NT2/D1 (cell line): Measurements from ENCODE around the gene MAML3.

Source experiments
- DNase-seq: peaks from one replicate; pipeline ENCODE4 v3.0.0-alpha.2; 2011; ENCODE audit warnings: low read depth, low spot score
- H3K27me3 ChIP-seq: 2 replicates; pipeline ENCODE4 v1.6.0; 2011; ENCODE audit warnings: mild to moderate bottlenecking; ENCODE audit not compliant: insufficient read length, insufficient read depth
- H3K36me3 ChIP-seq: 2 replicates; pipeline ENCODE4 v1.6.1; 2011; ENCODE audit warnings: mild to moderate bottlenecking, low read length, mixed read lengths; ENCODE audit not compliant: insufficient read depth, insufficient read length
- H3K4me1 ChIP-seq: 2 replicates; pipeline ENCODE4 v1.5.1; 2011; ENCODE audit not compliant: insufficient read depth, insufficient read length
- H3K4me3 ChIP-seq: 2 replicates; pipeline ENCODE4 v1.5.1; 2011; ENCODE audit warnings: low read depth; ENCODE audit not compliant: insufficient read length
- H3K9ac ChIP-seq: 2 replicates; pipeline ENCODE4 v1.6.0; 2011; ENCODE audit warnings: low read depth; ENCODE audit not compliant: insufficient read length
- H3K9me3 ChIP-seq: 2 replicates; pipeline ENCODE4 v1.5.1; 2011; ENCODE audit warnings: mild to moderate bottlenecking, low read length; ENCODE audit not compliant: insufficient read depth
- SUZ12 ChIP-seq: IDR thresholded peaks from 2 replicates; pipeline ENCODE4 v1.6.1; 2011; ENCODE audit not compliant: insufficient read length, insufficient read depth; ENCODE audit errors: extremely low read depth
- YY1 ChIP-seq: IDR thresholded peaks from 2 replicates; pipeline ENCODE4 v1.6.1; 2011; ENCODE audit not compliant: insufficient read length, insufficient read depth
- ZNF274 ChIP-seq: IDR thresholded peaks from 2 replicates; pipeline ENCODE4 v1.6.1; 2011; ENCODE audit warnings: mild to moderate bottlenecking, low read depth, low read length

The MAML3 gene

DNA sequence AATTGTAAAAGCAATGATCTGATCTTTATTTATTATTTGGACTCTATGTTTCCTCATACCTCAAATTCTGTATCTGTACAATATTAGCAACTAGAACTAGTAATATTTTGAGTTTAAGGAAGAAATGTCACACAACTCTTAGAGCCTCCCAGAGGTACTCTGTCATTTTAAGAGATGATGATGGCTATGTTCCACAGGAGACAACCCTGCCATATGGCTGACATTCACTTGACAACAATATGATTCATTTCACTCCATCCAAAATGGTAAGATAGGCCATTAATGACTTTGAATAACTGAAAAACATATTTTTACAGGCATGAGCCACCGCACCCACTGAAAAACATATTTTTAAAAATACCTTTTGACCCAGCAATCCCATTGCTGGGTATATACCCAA is 190.3 kb downstream of the MAML3 start:
- H3K27me3 ChIP-seq: peaks cover 8% of the 10 kb centered on the region
- no peak for DNase-seq
- no peaks in the 10 kb centered on the region for H3K9me3 ChIP-seq
- H3K4me1 ChIP-seq: no peaks in the 10 kb centered on the region
- TF ChIP-seq SUZ12 (no peak), ZNF274 (no peak), YY1 (no peak)
- no peaks in the 10 kb centered on the region for H3K36me3 ChIP-seq
- no peak overlapping the region for H3K9ac ChIP-seq
- no peak overlapping the region for H3K4me3 ChIP-seq

DNA sequence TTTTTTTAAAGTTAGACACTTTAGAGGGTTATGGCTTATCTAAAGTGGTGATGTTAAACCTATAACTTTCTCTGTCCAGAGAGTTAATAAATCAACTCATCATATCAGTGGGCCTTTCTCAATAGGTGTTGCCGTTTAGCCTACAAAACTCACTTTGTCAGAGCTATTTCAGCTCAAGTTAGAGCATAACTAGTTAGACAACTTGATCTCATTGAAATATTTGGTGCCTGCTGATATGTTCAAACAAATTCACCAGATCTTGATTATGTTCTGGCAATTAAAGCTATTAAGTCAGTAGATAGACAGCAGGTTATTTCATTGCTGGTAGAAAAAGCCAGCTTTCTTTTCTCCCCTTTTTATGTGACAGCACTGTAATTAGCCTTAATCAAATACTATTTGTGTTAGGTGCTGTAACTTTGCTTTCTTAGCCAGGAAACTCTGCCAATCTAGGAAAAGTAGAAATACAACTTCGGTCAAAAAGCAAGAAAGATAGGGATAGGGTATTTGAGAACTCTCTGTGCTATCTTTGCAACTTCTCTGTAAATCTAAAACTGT is 191.8 kb downstream of the MAML3 start:
- H3K9me3 ChIP-seq: no peaks in the 10 kb centered on the region
- H3K4me1 ChIP-seq: no peaks in the 10 kb centered on the region
- no peak for TF ChIP-seq SUZ12
- TF ChIP-seq ZNF274: no peak
- no peak for TF ChIP-seq YY1
- H3K27me3 ChIP-seq: peaks cover 2% of the 10 kb centered on the region
- H3K9ac ChIP-seq: no peak overlapping the region
- H3K4me3 ChIP-seq: no peak overlapping the region
- H3K36me3 ChIP-seq: no peaks in the 10 kb centered on the region
- no peak for DNase-seq

DNA sequence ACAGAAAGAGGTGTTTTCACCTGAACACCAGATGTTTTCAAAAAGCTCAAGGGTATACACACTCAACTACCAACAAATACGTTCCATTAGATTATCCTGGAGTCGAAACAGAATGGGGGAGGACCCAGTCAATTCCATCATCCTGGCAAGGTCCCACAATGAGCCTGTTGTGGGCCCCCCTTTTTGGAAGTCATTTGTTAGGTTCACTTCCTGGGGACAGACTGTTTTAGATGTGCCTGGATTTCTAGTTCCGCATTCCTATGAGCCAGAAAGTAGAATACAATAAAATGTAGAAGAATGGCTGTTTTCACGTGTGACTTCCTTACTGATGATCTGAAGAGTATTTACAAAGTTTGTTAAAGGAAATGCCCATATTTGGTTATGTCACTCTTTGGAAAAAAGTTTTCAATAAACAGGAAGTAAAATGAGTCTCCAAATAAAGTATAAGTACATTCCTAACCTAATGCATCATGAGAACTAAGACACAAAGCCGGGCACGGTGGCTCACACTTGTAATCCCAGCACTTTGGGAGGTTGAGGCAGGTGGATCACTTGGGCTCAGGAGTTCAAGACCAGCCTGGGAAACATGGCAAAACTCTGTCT is 192.5 kb downstream of the MAML3 start:
- H3K27me3 ChIP-seq: peaks cover 2% of the 10 kb centered on the region
- no peak for DNase-seq
- no peaks in the 10 kb centered on the region for H3K9me3 ChIP-seq
- TF ChIP-seq ZNF274: no peak
- TF ChIP-seq SUZ12: no peak
- TF ChIP-seq YY1: no peak
- H3K4me3 ChIP-seq: no peak overlapping the region
- no peak overlapping the region for H3K9ac ChIP-seq
- no peaks in the 10 kb centered on the region for H3K36me3 ChIP-seq
- H3K4me1 ChIP-seq: no peaks in the 10 kb centered on the region

DNA sequence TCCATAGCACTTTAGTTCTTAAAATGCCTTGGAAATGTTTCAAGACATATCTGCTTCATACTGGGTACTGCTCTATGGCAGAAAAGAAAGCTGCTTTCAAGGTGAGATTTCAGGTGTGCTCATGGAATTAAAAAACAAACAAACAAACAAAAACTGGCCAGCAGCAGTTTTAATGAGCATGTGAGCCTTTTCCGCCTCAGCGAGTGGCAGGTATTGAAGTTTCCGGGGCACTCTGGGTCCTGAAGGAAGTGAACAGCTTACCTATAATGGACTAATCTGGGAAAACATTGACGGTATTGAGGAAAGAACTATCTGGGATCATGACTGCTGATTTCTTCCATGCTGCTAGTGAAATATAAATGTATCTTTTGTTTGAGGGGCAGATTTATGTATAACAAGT is 194.6 kb downstream of the MAML3 start:
- H3K27me3 ChIP-seq: no peaks in the 10 kb centered on the region
- no peak overlapping the region for H3K4me3 ChIP-seq
- H3K4me1 ChIP-seq: no peaks in the 10 kb centered on the region
- TF ChIP-seq SUZ12 (no peak), YY1 (no peak), ZNF274 (no peak)
- no peaks in the 10 kb centered on the region for H3K36me3 ChIP-seq
- H3K9ac ChIP-seq: no peak overlapping the region
- H3K9me3 ChIP-seq: no peaks in the 10 kb centered on the region
- DNase-seq: no peak

DNA sequence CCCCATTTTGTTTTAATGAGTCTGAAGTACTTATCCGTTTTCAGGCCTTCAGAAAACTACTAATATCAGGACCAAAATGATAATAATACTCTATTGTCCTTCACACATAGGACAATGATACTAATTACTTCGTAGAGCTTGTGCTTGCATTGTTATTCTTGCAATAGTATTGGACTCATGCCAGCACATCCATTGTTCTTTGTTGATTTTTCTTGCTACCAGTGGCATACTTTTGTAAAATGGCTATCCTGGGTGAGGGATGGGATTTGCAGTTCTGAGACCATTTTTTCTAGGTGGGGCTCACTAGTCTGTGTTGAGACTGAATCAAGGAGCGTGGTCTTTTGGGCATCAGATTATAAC is 195.3 kb downstream of the MAML3 start:
- Histone ChIP-seq H3K36me3 (no peaks in the 10 kb centered on the region), H3K27me3 (no peaks in the 10 kb centered on the region), H3K4me3 (no peak overlapping the region), H3K9me3 (no peaks in the 10 kb centered on the region), H3K9ac (no peak overlapping the region), H3K4me1 (no peaks in the 10 kb centered on the region)
- DNase-seq: no peak
- TF ChIP-seq YY1 (no peak), ZNF274 (no peak), SUZ12 (no peak)

GRCh38 chr4:139957986-139958738 is 195.8 kb downstream of the MAML3 start:
- no peaks in the 10 kb centered on the region for H3K36me3 ChIP-seq
- no peaks in the 10 kb centered on the region for H3K4me1 ChIP-seq
- DNase-seq: no peak
- TF ChIP-seq SUZ12: no peak
- TF ChIP-seq YY1: no peak
- TF ChIP-seq ZNF274: no peak
- H3K9ac ChIP-seq: no peak overlapping the region
- no peaks in the 10 kb centered on the region for H3K27me3 ChIP-seq
- H3K4me3 ChIP-seq: no peak overlapping the region
- H3K9me3 ChIP-seq: no peaks in the 10 kb centered on the region

DNA sequence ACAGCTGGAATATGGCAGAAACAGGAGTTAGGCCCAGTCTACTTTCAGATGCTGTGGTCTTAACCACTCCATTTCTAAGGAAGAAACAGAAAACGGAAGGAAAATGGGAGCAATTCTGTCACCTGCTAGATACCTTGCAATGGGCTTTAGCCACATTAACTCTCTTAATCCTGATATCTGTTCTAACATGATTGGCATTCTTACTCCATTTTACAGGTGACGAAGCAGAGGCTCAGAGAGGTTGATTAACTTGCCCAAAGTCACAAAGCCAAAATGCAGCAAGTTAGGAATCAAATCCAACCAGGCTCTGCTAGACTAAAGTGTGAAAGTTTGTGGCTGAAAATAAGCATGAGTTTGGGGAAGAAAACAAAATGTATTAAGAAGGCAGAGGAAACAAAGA is 196.9 kb downstream of the MAML3 start:
- no peak for TF ChIP-seq YY1
- TF ChIP-seq SUZ12: no peak
- no peak for TF ChIP-seq ZNF274

More for the DNA sequence above, 196.9 kb downstream of the MAML3 start:
- no peak for DNase-seq
- Histone ChIP-seq H3K4me1 (no peaks in the 10 kb centered on the region), H3K9me3 (no peaks in the 10 kb centered on the region), H3K36me3 (no peaks in the 10 kb centered on the region), H3K9ac (no peak overlapping the region), H3K4me3 (no peak overlapping the region), H3K27me3 (no peaks in the 10 kb centered on the region)
